ENCODE results near the gene CNIH2.

CNIH2 gene

DNA sequence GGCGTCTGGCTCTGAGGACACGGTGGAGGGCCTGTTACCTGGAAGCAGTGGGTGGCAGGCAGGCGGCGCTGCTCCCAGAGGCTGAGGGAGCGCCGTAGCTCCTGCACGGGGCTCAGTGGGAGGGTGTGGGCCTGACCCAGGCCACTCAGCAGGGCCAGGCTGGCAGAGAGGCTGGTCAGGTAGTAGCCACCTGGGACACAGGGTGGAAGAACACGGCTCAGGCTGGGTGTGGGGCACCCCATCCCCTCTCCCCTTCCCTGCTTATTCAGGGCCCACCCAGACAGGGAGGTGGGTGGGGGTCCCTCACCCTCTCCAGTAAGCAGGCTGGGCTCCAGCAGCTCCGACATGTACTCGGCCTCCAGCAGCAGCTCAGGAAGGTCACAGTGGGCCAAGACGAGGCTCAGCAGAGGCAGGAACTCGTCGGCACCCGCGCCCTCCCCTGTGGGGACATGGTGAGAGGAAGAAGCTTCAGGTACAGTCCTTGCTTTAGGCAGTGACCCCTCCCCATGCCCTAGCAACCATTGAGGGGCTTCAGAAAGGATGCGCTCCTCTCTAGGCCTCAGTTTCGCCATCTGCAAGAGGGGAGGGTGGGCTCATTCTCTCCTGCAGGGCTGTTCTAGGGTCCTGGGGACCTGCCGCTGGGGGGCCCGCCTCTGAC lies 55.4 kb downstream of the CNIH2 start:
- no peak for DNase-seq
